DND-41 (cell line): ENCODE data around the gene BLTP2.

ENCODE experiments used
- CTCF ChIP-seq: IDR thresholded peaks from 2 replicates; pipeline ENCODE4 v1.5.1; 2012; ENCODE audit warnings: borderline replicate concordance, low read length, moderate library complexity, mild to moderate bottlenecking; ENCODE audit not compliant: poor library complexity, severe bottlenecking; ENCODE audit errors: extremely low read depth
- EZH2 ChIP-seq: IDR thresholded peaks from 3 replicates; pipeline ENCODE4 v1.6.1; 2012; ENCODE audit warnings: borderline replicate concordance, low read depth, mild to moderate bottlenecking, moderate library complexity, low read length, inconsistent platforms; ENCODE audit not compliant: severe bottlenecking

GRCh38 chr17:28657756-28658155, 12.8 kb upstream of the BLTP2 start:
- TF ChIP-seq CTCF (no peak), EZH2 (no peak)
